Hepatic stellate cell (primary cell): ENCODE measurements around the gene SMC5.
"Not testable (repeated sequence)": the region's sequence is repeated elsewhere in the genome, so short reads cannot be mapped to it uniquely, and the experiment has no call there.

Experiments used
- DNase-seq: peaks from one replicate; pipeline ENCODE4 v3.0.0; 2011; ENCODE audit warnings: low spot score

Gene SMC5

DNA sequence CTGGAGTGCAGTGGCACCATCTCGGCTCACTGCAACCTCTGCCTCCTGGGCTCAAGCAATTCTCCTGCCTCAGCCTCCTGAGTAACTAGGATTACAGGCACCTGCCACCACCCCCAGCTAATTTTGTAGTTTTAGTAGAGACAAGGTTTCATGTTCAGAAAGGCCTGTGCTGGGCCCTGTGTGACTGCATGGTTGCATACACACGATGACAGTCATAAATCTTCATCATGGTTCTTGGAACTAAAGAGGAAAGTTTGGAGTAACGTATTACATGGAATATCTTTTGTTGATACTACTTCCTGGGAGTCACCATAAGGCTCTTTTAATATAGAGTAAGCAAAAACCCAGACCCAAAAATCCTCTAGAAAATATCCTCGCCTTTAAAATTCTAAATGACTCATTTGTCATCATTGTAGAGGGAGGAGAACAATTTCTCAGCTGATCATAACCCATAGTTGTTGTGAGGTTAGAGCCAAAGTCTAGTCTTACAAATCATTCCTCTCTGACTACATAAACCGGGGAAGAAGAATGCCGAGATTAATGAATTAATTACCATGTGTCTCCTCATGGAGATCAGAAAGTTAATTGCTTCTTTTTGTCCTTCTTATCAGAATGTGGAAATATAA lies 108.6 kb downstream of the SMC5 start:
- no peak for DNase-seq

GRCh38 chr9:70374962-70375618 lies 116.3 kb downstream of the SMC5 start:
- DNase-seq, result no peak

DNA sequence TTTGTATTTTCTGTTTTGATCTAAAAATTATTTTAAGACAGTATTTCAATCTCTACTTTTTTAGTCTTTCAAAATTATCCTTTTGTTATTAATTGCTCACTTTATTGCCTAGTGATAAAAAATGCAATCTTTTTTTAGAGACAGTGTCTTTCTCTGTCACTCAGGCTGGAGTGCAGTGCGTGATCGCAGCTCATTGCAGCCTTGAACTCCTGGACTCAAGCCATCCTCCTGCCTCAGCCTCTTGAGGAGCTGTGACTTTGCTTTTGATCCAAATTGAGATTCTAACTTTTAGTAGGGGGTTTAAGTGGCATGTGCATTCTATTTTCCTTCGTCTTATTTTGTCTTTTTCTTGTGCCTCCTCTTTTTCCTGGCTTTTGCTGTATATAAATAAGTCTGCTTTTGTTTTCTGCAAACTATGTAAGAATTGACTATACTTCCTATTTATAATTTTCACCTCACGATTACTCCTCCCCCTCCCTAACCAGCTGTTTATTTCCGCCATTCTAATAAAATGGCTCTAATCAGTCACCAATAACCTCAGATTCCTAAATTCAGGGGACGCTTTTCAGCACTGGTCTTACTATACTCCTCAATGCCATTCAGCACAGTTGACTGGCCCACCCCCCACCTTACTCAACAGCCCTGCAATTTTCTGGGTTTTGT lies 123.4 kb downstream of the SMC5 start:
- no peak for DNase-seq

DNA sequence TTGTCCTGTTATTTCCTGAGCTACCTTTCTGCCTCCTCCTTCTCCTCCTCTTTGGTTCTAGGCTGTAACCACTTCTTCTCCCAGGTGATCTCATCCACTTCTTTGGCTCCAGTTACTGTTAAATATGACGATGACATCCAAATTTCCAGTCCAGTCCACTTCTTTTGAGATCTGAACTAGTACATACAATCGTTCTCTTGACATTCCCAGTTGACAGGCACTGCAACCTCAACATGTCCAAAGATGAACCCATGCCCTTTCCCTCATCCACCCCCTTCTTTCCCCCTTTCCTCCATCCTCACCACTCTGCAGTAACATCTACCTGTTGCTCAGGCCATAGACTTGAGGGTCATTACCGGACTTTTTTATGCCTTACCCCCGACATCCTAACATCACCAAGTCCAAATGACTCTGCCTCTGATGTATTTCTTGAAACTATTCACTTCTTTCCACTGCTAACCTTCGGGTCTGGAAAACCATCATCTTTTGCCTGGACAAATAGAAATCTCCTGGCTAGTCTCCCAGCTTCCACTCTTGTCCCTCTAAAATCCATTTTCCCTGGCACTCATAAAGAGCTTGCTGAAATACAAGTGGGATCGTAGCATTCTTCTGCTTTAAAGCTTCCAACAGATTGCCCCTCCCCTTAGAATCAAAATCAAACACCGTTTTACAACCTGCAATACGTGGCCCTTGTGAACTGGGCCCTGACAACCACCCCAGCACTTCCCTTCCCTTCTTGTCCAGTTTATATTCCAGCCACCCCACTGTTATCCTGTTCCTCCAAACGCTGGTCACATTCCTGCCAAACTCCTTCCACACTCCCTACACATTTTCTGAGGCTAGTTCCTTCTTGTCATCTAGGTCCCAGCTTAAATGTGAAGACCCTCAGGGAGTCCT lies 124.2 kb downstream of the SMC5 start:
- no peak for DNase-seq

DNA sequence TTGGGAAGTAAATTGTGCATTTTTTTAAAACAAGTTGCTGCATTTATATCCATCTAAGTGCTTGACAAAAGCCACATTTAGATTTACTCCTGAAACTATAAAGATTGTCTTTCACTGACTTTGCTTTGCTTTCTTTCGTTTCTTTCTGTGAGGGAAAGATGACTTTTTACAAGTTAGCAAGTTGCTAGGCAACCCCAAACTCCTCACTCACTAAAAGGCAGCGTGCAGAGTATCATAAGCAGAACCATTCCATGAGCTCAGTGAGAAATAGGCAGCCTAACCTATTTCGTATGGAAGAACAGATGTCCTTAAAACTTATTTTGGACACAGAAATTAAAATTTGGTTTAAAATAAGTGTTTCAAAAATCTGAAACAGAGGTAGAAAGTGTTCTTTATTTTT lies 126.6 kb downstream of the SMC5 start:
- DNase-seq, result no peak

GRCh38 chr9:70387663-70388062 lies 128.9 kb downstream of the SMC5 start:
- DNase-seq, result no peak

DNA sequence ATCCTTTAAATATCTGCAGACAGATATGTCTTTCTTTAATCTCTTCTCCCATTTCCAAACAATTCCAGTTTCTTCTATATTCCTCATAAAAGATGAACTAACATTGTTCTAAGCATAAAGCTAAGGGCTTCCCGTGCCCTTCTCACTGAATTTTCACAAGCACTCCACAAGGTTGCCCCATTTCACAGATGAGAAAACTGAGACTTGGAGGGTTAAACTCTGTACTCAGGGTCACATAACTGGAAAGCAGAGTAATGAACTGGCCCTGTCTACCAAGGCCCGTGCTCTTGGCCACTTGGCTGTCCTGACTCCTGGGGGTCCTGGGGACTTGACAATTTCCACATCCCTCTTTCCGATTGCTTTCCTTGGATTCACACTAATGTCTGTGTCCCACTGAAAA lies 130.4 kb downstream of the SMC5 start:
- no peak for DNase-seq

DNA sequence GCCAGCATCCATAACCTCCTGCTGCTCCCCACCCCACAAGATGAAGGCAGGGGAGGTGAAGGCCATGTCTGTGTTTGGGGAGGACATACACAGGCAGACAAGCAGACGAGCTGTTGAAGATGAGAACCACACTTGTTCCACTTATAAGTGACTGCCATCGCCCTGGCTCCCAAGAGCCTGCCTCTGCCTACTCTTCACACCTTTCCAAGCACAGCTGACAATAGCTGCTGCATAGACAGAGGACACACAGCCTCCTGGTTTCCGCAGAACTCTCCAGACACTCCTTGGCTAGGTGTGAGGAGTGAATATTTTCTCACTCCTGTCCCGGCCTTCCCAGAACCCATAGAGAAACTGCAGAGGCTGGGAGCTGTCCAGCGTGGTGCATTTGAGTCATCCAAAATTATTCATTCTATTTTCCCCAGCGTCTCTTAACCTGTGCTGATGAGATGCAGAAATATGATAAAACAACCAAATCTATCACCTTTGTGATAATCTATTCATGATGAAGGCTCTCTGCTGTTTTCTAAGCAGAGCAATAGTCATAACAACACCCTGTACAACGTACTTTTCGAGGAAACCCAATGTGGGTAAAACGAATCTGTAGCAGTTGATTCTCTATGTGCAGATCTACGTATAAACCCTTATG lies 131.0 kb downstream of the SMC5 start:
- no peak for DNase-seq

- no peak for DNase-seq
Measured at GRCh38 chr9:70390933-70391341, 132.2 kb downstream of the SMC5 start.

GRCh38 chr9:70392189-70392588 lies 133.4 kb downstream of the SMC5 start:
- no peak for DNase-seq

DNA sequence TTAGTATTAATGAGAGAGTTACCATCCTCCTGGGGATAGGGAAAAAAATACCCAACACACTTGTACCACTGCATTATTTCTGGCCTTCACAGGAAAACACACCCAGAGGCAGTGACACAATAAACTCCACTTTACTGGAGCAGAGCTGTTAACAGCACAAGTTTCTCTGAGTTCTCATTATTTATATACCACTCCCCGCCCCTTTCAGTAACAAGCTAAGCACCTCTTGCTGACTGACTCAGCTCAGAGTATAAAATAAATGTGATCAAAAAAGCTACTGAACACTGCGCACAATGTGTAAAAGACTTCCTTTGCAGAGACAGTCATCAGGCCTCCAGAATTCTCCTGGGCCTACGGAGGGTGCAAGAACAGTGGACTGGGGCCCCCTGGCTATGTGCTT lies 134.1 kb downstream of the SMC5 start:
- DNase-seq, result no peak

DNA sequence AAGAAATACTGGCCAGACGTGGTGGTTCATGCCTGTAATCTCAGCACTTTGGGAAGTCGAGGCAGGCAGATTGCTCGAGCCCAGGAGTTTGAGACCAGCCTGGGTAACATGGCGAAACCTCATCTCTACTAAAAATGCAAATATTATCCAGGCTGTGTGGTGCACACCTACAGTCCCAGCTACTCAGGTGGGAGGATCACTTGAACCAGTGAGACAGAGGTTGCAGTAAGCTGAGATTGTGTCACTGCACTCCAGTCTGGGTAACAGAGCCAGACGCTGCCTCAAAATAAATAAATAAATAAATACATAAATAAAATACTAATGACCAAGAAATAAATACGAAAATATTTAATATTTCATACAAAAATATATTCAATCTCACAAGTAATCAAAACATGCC lies 136.9 kb downstream of the SMC5 start:
- DNase-seq, result no peak

- DNase-seq, result no peak
Measured at GRCh38 chr9:70398145-70398556, 139.4 kb downstream of the SMC5 start.

DNA sequence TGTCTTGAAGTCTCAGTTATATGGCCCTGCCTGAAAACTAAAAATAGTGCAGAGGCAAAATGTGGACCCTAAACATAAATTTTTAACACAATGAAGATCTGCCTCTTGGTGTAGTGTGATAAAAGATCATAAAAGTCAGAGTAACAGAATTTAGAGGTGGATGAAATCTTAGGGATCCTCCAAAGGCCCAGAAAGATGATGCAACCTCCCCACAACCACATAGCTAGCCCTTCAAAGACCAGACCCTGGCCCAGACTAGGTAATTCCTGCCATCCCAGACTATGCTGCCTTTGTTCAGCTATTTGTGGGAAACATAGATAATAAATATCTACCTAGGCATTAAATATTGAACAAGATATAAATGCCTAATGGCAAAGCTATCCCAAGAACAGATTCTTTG lies 140.4 kb downstream of the SMC5 start:
- DNase-seq, result no peak

DNA sequence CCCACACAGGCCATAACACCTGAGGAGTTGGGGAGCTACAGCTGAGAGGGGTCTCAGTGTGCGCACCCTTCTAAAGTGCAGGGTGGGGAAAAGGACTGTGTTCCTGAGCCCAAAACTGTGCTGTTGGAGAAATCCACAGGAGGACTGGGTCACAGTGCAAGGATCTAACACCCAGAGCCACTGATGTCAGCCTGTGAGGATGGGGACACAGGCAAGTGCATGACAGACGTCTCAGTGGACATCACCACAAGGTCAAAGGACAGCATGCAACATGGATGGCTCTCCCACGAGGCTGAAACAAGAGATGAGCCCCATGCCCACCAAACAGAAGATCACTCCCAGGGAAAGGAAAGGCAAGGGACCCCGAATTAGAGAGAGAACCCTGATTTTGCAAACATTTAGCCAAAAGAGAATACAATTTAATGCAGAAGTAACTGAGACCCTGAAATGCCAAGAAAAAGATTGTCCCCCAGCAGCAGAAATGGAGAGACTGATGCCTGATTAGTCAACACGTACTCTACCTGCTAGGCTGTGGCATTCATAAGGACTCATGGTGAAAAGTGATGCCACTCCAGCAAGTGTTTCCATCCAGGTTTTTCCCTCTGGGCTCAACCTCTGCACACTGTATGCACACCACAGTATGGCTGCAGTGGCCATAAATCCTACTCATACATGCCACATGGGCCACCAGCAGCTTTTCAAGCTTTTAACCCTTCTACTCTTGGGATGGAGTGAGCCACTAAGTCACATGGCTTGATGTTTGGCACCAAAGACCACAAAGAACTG lies 141.5 kb downstream of the SMC5 start:
- DNase-seq, result no peak

GRCh38 chr9:70401241-70401640 lies 142.5 kb downstream of the SMC5 start:
- DNase-seq, result not testable (repeated sequence)

- DNase-seq, result no peak
Measured at GRCh38 chr9:70402213-70402612, 143.4 kb downstream of the SMC5 start.

- DNase-seq, result no peak
Measured at GRCh38 chr9:70403166-70403565, 144.4 kb downstream of the SMC5 start.

DNA sequence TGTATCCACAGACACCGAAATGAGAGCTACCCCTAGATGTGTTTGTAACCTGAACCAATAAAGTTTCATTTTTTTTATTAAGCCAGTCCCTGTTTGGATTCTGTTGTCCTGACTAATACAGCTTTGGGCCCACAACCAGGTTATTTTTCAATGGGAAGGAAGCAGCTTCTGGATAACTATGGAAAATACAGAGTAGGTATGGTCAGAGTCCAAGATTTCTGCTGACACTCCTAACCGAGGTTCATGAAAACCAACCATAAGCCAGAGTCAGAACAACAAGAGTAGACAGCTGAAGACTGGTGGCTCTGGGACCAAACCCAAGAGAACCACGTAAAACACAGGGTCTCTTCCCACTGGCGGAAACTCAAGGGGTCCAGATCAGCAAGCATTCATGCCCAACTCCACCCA lies 144.8 kb downstream of the SMC5 start:
- no peak for DNase-seq

DNA sequence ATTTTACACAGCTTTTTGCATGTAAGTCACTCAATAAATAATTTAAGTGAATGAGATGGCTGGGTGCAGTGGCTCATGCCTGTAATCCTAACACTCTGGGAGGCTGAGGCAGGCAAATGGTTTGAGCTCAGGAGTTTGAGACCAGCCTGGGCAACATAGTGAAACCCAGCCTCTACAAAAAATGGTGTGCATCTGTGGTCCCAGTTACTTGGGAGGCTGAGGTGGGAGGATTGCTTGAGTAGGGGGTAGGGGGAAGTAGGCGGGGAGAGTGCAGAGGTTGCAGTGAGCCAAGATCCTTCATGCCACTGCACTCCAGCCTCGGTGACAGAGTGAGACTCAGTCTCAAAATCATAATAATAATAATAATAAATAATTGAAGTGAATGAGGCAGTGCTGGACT lies 145.5 kb downstream of the SMC5 start:
- no peak for DNase-seq
